Measurements from ENCODE around the gene SYMPK. TPM values are rescaled to one million over a fixed set of nuclear protein-coding genes. Genes with fewer than 3 reads are reported as not detected.

Gene SYMPK
- total RNA-seq: 10 to 100 TPM; 15.7 to 50.5 (median 28.8) TPM

GRCh38 chr19:45862564-45863334 lies at the start of gene SYMPK:
Gene SYMPK, minus strand, starts transcription at chr19:45863147. Its CDS starts 8,652 bp downstream, at chr19:45854495.
- TF ChIP-seq CTCF (IDR thresholded peaks at IDR 0.05; ENCODE audit: low read depth): no peak

GRCh38 chr19:45911291-45911690 lies 48.3 kb upstream of the SYMPK start:
- no peak for TF ChIP-seq CTCF (IDR thresholded peaks at IDR 0.05; ENCODE audit: low read depth)

GRCh38 chr19:45908956-45909355 lies 46.0 kb upstream of the SYMPK start:
- no peak for TF ChIP-seq CTCF (IDR thresholded peaks at IDR 0.05; ENCODE audit: low read depth)

GRCh38 chr19:45906221-45906620 lies 43.3 kb upstream of the SYMPK start:
- no peak for TF ChIP-seq CTCF (IDR thresholded peaks at IDR 0.05; ENCODE audit: low read depth)

GRCh38 chr19:45905011-45905410 lies 42.1 kb upstream of the SYMPK start:
- no peak for TF ChIP-seq CTCF (IDR thresholded peaks at IDR 0.05; ENCODE audit: low read depth)

GRCh38 chr19:45902651-45903625 lies 40.0 kb upstream of the SYMPK start:
- no peak for TF ChIP-seq CTCF (IDR thresholded peaks at IDR 0.05; ENCODE audit: low read depth)
